Measurements from ENCODE around the gene ATP1B3. TPM values are rescaled to one million over a fixed set of nuclear protein-coding genes. Genes with fewer than 3 reads are reported as not detected.
"Not testable (repeated sequence)": the region's sequence is repeated elsewhere in the genome, so short reads cannot be mapped to it uniquely, and the experiment has no call there.

The ATP1B3 gene
- total RNA-seq, 2 experiments from 2014 or later, result 106 to 113 TPM

DNA sequence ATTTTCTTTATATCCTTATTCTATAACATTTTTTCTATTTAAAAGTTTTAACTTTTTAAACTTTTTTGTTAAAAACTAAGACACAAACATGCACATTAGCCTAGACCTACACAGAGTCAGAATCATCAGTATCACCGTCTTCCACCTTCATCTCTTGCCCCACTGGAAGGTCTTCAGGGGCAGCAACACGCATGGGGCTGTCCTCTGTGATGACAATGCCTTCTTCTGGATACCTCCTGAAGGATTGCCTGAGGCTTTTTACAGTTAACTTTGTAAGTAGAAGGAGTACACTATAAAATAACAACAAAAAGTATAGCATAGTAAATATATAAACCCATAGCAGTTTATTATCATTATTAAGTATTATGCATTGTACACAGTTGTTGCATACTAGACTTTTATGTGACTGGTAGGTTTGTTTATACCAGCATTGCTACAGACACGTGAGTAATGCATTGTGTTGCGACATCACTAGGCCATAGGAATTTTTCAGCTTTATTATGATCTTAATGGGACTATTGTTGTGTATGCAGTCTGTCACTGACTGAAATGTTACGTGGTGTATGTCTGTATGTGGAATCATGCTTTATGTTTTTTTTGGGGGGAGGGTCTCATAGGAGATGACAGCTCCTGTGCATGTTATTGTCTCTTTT lies 18.2 kb downstream of the ATP1B3 start:
- peaks cover 20% of the 10 kb centered on the region for H3K4me1 Mint-ChIP-seq
- peaks cover 9% of the 10 kb centered on the region for H3K9me3 Mint-ChIP-seq
- H3K36me3 Mint-ChIP-seq (ENCODE audit: low read depth), result peaks cover 50% of the 10 kb centered on the region
- no peak overlapping the region for H3K4me3 Mint-ChIP-seq
- no peak for DNase-seq
- H3K27ac Mint-ChIP-seq, result no peak overlapping the region
- ChIA-PET POLR2A (no interaction called here), CTCF (interaction anchor here (0.6 to 2.2 kb wide), 5 partner anchors 12 to 78 kb away, joined by 3 to 9 read pairs (median 6); no protein-coding TSS in a partner anchor)
- no peaks in the 10 kb centered on the region for H3K27me3 Mint-ChIP-seq

DNA sequence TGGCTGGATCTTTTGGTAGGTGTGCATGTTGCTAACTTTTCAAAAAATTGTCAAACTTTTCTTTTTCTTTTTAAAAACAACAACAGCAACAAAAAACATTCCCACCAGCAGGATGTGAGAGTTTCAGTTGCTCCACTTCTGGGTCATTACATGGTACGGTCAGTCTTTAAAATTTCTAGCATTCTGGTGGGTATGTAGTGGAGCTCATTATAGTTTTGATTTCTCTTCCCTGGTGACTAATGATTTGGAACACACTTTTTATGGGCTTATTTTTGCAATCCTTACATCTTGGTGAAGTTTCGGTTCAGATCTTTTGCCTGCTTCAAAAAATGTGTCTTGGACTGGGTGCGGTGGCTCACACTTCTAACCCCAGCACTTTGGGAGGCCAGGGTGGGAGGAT lies 19.3 kb downstream of the ATP1B3 start:
- ChIA-PET CTCF (interaction anchor here (0.9 to 1.7 kb wide), 2 partner anchors 16 to 20 kb away, joined by 3 to 4 read pairs; no protein-coding TSS in a partner anchor), POLR2A (no interaction called here)
- Mint-ChIP-seq H3K27ac (no peak overlapping the region), H3K4me3 (no peak overlapping the region), H3K9me3 (peaks cover 15% of the 10 kb centered on the region), H3K36me3 (ENCODE audit: low read depth) (peaks cover 58% of the 10 kb centered on the region), H3K4me1 (peaks cover 20% of the 10 kb centered on the region), H3K27me3 (no peaks in the 10 kb centered on the region)
- no peak for DNase-seq

DNA sequence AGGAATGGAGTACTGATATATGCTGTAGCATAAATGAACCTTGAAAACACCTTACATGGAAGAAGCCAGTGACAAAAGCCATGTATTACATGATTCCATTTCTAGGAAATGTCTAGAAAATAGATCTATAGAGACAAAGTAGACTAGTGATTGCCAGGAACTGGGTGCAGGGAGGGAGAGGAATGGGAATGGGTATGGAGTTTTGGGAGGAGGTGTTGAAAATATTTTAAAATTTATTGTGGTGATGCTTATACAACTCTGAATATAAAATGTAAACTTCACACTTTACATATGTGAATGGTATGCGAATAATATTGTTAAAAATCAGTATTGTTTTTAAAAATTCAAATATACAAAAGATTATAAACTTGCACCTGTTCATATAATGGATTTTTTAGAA lies 22.5 kb downstream of the ATP1B3 start:
- Mint-ChIP-seq H3K4me3 (no peak overlapping the region), H3K27ac (no peak overlapping the region)
- CTCF ChIA-PET, result interaction anchor here (1.7 to 2.5 kb wide), 2 partner anchors 14 to 23 kb away, joined by 4 to 9 read pairs; no protein-coding TSS in a partner anchor

DNA sequence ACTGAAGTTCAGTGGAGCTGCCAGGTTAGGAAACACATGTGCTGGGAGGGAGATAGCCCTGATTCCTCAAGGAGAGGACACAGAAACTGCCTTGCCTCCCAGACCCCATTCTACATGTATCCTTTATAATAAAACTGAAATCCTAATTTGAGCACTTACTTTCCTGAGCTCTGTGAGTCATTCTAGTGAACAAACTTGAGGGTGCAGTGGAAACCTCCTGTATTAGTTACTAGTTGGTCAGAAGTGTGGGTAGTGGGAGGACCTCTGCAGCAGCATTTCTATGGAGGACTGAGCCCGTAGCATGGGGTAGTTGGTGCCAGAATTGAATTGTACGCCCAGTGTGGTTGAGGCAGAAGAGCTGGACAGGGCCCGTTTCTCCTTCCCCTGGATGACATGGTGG lies 23.9 kb downstream of the ATP1B3 start:
- H3K4me3 Mint-ChIP-seq, result no peak overlapping the region
- H3K27me3 Mint-ChIP-seq, result no peaks in the 10 kb centered on the region
- H3K27ac Mint-ChIP-seq, result no peak overlapping the region
- POLR2A ChIA-PET, result no interaction called here
- H3K9me3 Mint-ChIP-seq, result peaks cover 15% of the 10 kb centered on the region
- CTCF ChIA-PET, result interaction anchor here (0.8 to 2.5 kb wide), 8 partner anchors 13 to 162 kb away, joined by 3 to 9 read pairs (median 4); partner anchors contain the start of genes ATP1B3 and RNF7
- no peak for DNase-seq
- H3K36me3 Mint-ChIP-seq (ENCODE audit: low read depth), result peaks cover 54% of the 10 kb centered on the region
- H3K4me1 Mint-ChIP-seq, result peaks cover 26% of the 10 kb centered on the region

More for the DNA sequence above, 22.5 kb downstream of the ATP1B3 start:
- no peaks in the 10 kb centered on the region for H3K27me3 Mint-ChIP-seq
- H3K4me1 Mint-ChIP-seq, result peaks cover 18% of the 10 kb centered on the region
- H3K9me3 Mint-ChIP-seq, result peaks cover 15% of the 10 kb centered on the region
- POLR2A ChIA-PET, result no interaction called here
- no peak for DNase-seq
- H3K36me3 Mint-ChIP-seq (ENCODE audit: low read depth), result peaks cover 52% of the 10 kb centered on the region

DNA sequence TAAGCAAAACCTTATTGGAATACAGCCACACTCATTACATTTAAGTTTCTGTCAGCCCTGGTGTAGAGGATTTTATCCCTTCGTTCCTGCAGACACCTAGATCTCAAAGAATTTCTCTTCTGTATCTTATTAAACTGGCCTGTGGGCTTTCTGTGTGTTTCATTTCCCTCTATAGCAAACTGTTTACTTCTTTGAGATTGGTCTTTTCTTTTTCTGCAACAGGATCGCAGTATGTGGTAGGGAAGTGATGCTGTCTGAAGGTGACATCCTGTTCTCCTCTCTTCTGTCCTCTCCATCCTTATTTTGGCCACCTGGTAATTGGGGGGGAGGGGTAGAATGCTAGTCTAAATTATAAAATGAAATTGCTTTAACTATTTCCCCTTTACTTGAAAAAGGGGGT lies 25.5 kb downstream of the ATP1B3 start:
- Mint-ChIP-seq H3K27me3 (no peaks in the 10 kb centered on the region), H3K4me1 (peaks cover 16% of the 10 kb centered on the region), H3K36me3 (ENCODE audit: low read depth) (peaks cover 46% of the 10 kb centered on the region), H3K4me3 (no peak overlapping the region), H3K27ac (no peak overlapping the region), H3K9me3 (peaks cover 15% of the 10 kb centered on the region)
- POLR2A ChIA-PET, result no interaction called here
- DNase-seq, result no peak
- CTCF ChIA-PET, result interaction anchor here (1.4 kb wide), 1 partner anchor 163 kb away, joined by 4 read pairs; the partner anchor contains the start of gene RNF7

DNA sequence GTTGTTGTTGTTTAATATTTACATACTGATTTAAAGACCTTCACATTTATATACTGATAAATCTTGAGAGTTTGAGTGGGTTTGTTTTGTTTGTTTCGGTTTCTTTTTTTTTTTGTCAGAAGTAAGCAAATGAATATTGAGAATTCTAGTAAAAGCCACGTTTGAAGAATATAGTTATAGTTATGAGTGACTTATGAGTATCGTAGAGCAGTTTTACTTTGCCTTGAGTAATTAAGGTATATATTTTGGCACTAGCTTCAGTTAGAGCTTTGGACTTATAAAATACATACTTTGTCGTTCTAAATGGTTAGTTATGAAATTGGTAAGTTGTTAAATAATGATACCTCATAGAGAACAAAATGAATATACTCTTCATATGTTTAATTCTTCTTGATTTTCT lies 27.8 kb downstream of the ATP1B3 start:
- ChIA-PET POLR2A (no interaction called here), CTCF (interaction anchor here (0.6 to 1.7 kb wide), 4 partner anchors 9 to 29 kb away, joined by 3 to 4 read pairs (median 4); partner anchors contain the start of gene ATP1B3)
- H3K36me3 Mint-ChIP-seq (ENCODE audit: low read depth), result peaks cover 44% of the 10 kb centered on the region

DNA sequence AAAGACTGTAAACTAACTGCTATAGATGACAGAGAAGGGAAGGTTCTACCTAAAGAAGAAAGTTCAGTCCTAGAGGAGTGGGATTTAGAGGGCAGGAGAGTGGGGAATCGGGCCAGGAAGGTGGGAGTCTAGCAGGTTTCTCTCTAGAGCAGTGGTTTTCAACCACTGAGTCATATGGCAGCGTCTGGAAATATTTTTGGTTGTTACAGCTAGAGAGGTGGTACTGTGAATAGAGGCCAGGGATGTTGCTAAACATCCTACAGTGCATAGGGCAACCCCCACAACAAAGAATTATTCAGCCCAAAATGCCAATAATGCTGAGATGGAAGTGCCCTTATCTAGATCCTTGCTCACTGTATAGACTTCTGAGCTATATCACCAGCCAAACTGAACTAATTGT lies 28.7 kb downstream of the ATP1B3 start:
- Mint-ChIP-seq H3K36me3 (ENCODE audit: low read depth) (peaks cover 42% of the 10 kb centered on the region), H3K4me1 (peaks cover 16% of the 10 kb centered on the region), H3K27ac (no peak overlapping the region), H3K27me3 (no peaks in the 10 kb centered on the region), H3K4me3 (no peak overlapping the region), H3K9me3 (peaks cover 5% of the 10 kb centered on the region)
- DNase-seq, result no peak
- CTCF ChIA-PET, result interaction anchor here (1.0 to 1.7 kb wide), 2 partner anchors 30 to 167 kb away, joined by 3 to 4 read pairs; partner anchors contain the start of gene RNF7
- POLR2A ChIA-PET, result no interaction called here

More for the DNA sequence above, 27.8 kb downstream of the ATP1B3 start:
- H3K27ac Mint-ChIP-seq, result no peak overlapping the region
- peaks cover 9% of the 10 kb centered on the region for H3K9me3 Mint-ChIP-seq
- no peak overlapping the region for H3K4me3 Mint-ChIP-seq
- no peak for DNase-seq
- H3K27me3 Mint-ChIP-seq, result no peaks in the 10 kb centered on the region
- H3K4me1 Mint-ChIP-seq, result peaks cover 16% of the 10 kb centered on the region

DNA sequence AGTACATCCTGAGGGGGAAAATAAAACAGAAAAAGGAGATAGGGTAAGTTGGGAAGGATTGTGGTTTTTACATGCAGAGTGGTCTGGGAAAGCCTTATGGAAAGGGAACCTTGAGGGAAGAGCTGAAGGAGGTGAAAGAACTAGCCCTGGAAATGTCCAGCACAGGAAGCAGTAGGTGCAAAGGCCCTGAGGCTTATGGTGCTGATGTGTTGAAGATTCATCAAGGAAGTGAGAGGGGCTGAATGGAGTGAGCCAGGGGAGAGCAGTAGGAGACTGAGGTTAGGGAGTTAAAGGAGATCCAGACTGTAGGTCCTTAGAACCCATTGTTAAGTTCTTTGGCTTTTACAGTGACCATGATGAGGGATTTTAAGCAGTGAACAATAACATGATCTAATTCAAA lies 33.0 kb downstream of the ATP1B3 start:
- Mint-ChIP-seq H3K4me3 (no peak overlapping the region), H3K27ac (no peak overlapping the region), H3K4me1 (peaks cover 8% of the 10 kb centered on the region), H3K9me3 (peaks cover 5% of the 10 kb centered on the region), H3K27me3 (no peaks in the 10 kb centered on the region), H3K36me3 (ENCODE audit: low read depth) (peaks cover 48% of the 10 kb centered on the region)
- ChIA-PET POLR2A (interaction anchor here (0.5 kb wide), 1 partner anchor 32 kb away, joined by 4 read pairs; no protein-coding TSS in a partner anchor), CTCF (interaction anchor here (0.5 to 1.9 kb wide), 6 partner anchors 7 to 241 kb away, joined by 3 to 6 read pairs (median 4); partner anchors contain the start of gene RNF7)
- no peak for DNase-seq

DNA sequence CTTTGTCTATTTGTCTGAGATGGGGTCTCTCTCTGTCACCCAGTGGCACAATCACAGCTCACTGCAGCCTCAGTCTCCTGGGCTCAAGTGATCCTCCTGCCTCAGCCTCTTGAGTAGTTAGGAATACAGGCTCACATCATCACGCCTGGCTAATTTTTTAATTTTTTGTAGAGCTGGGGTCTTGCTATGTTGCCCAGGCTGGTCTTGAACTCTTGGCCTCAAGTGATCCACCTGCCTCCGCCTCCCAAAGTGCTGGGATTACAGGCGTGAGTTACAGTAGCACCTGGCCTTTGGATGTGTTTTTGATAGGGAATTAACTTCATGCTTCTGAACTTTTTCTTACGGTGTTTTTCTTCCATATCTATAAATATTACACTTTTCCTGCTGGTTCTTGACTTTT lies 33.5 kb downstream of the ATP1B3 start:
- H3K4me3 Mint-ChIP-seq, DNase-seq, H3K27me3 Mint-ChIP-seq, CTCF ChIA-PET, H3K9me3 Mint-ChIP-seq, H3K27ac Mint-ChIP-seq, H3K4me1 Mint-ChIP-seq: not testable (repeated sequence)
- POLR2A ChIA-PET, result interaction anchor here (0.5 kb wide), 1 partner anchor 33 kb away, joined by 4 read pairs; no protein-coding TSS in a partner anchor
- H3K36me3 Mint-ChIP-seq (ENCODE audit: low read depth), result peaks cover 50% of the 10 kb centered on the region

DNA sequence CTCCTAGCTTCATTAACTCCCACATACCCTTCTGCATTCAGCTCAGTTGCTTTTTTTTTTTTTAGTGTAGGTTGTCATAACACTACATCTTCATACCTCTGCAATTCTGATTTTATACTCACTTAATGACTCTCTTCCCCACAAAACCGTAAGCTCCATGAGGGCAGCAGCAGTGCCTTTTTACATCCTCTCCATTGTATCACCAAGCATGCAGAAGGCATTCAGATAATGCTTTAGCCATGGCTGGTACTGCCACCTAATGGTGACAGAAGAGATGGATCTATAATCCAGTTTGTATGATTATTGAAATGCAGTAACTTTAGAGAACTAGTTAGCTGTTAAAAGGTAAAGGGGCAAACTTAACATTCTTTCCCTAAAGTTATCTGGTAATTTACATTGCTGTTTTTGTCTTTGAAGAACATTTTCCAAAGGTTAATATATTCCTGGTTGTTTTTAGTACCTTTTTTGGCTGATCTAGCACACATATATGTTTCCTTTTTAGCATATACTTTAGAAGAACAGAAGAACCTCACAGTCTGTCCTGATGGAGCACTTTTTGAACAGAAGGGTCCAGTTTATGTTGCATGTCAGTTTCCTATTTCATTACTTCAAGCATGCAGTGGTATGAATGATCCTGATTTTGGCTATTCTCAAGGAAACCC lies 36.8 kb downstream of the ATP1B3 start:
- Mint-ChIP-seq H3K36me3 (ENCODE audit: low read depth) (peaks cover 48% of the 10 kb centered on the region), H3K27ac (no peak overlapping the region)

DNA sequence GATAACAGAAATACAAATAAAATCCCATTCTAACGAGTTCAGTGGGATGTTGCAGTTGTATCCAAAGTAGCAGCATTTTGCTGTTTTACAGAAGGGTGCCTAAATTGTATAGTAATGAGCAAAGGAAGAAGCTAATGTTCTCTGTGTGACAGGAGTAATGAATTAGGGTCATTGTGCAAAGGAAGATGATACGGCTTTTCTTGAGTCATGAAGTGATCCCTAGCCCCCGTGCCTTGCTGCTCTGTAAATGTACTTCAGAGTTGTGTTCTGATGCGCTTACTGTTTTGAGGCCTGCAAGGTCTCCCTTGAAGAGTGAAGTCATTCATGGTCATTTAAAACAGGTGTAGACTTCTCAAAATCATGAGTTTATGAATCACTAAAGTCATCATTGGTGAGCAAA lies 37.9 kb downstream of the ATP1B3 start:
- ChIA-PET CTCF (interaction anchor here (0.8 to 2.6 kb wide), 3 partner anchors 10 to 40 kb away, joined by 3 to 12 read pairs (median 3); no protein-coding TSS in a partner anchor), POLR2A (no interaction called here)
- Mint-ChIP-seq H3K4me3 (no peak overlapping the region), H3K36me3 (ENCODE audit: low read depth) (peaks cover 38% of the 10 kb centered on the region), H3K27ac (no peak overlapping the region), H3K4me1 (peaks cover 2% of the 10 kb centered on the region), H3K9me3 (peaks cover 5% of the 10 kb centered on the region), H3K27me3 (no peaks in the 10 kb centered on the region)
- no peak for DNase-seq

More for the DNA sequence above, 36.8 kb downstream of the ATP1B3 start:
- ChIA-PET CTCF (interaction anchor here (0.6 to 2.6 kb wide), 10 partner anchors 9 to 553 kb away, joined by 3 to 12 read pairs (median 4); partner anchors contain the start of gene RNF7), POLR2A (interaction anchor here (0.6 kb wide), 1 partner anchor 316 kb away, joined by 7 read pairs; no protein-coding TSS in a partner anchor)
- H3K4me3 Mint-ChIP-seq, result no peak overlapping the region
- H3K27me3 Mint-ChIP-seq, result no peaks in the 10 kb centered on the region
- H3K9me3 Mint-ChIP-seq, result peaks cover 5% of the 10 kb centered on the region
- H3K4me1 Mint-ChIP-seq, result peaks cover 4% of the 10 kb centered on the region
- DNase-seq, result peak; percentile 75

DNA sequence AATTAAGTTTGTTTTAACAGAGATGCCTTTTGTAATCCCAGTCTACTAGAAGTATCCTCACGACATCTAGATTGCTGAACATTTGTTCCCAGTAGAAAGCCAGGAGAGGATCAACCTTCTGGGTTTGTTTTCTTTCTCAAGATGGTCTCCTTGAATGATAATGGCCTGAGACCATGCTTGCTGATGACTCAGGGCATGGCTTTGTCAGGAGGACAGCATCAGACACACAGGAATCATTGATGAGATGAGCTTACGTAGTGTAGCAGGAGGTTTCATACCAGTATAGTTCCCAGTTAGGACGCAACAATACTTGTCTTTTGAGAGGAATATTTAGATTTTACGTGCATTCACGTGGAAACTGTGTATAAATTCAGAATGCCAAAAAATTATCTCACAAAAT lies 38.6 kb downstream of the ATP1B3 start:
- DNase-seq, result no peak
- H3K27ac Mint-ChIP-seq, result no peak overlapping the region
- H3K36me3 Mint-ChIP-seq (ENCODE audit: low read depth), result peaks cover 34% of the 10 kb centered on the region
- ChIA-PET POLR2A (no interaction called here), CTCF (interaction anchor here (0.6 to 2.6 kb wide), 3 partner anchors 11 to 113 kb away, joined by 3 to 12 read pairs (median 3); no protein-coding TSS in a partner anchor)
- peaks cover 5% of the 10 kb centered on the region for H3K9me3 Mint-ChIP-seq
- peaks cover 2% of the 10 kb centered on the region for H3K4me1 Mint-ChIP-seq
- H3K4me3 Mint-ChIP-seq, result no peak overlapping the region
- no peaks in the 10 kb centered on the region for H3K27me3 Mint-ChIP-seq

DNA sequence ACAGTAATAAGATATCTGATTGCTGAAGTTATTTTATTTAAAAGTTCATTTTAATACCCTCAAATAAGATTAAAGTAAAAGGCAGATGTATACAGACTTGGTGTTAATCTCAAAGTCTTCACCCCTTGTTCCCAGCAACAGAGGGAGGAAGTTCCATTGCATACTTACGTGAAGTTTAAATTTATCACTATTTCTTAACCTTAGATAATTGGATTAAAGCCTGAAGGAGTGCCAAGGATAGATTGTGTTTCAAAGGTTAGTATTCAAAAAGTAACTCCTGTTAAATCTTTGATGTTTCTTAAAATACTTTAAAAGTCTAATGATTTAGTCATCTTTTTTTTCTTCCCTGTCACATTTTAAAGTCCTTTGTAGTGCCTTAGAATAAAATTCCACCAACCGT lies 39.3 kb downstream of the ATP1B3 start:
- H3K27ac Mint-ChIP-seq, result no peak overlapping the region
- CTCF ChIA-PET, result interaction anchor here (0.6 kb wide), 1 partner anchor 113 kb away, joined by 3 read pairs; no protein-coding TSS in a partner anchor
- no peak for DNase-seq
- no peaks in the 10 kb centered on the region for H3K27me3 Mint-ChIP-seq
- H3K9me3 Mint-ChIP-seq, result peaks cover 5% of the 10 kb centered on the region
- no peaks in the 10 kb centered on the region for H3K4me1 Mint-ChIP-seq
- H3K4me3 Mint-ChIP-seq, result no peak overlapping the region
- peaks cover 35% of the 10 kb centered on the region for H3K36me3 Mint-ChIP-seq (ENCODE audit: low read depth)
- POLR2A ChIA-PET, result no interaction called here

Data from activated CD4-positive, alpha-beta T cell treated with anti-CD3 and anti-CD28 coated beads, Interleukin-2, amount 10 ng/mL, durations not matched to agents 7 days and 5 days (primary cell).